Testis (tissue), 3 donors: ENCODE results near the gene EXD3. TPM values are rescaled to one million over a fixed set of nuclear protein-coding genes. Genes with fewer than 3 reads are reported as not detected.

ENCODE experiments used
- DNase-seq: peaks from one replicate; pipeline ENCODE4 v3.0.0-alpha.2; 2019
- H3K27ac ChIP-seq, 2 donors: fragments of 200-600 bp; sonication (generic); one replicate each; pipeline ENCODE4 v1.5.1; 2019
- H3K27me3 ChIP-seq: fragments of 200-600 bp; sonication (generic); one replicate; pipeline ENCODE4 v1.5.1; 2019
- H3K36me3 ChIP-seq: fragments of 200-600 bp; sonication (generic); one replicate; pipeline ENCODE4 v1.5.1; 2017; ENCODE audit warnings: low read depth; ENCODE audit errors: missing control alignments
- H3K4me1 ChIP-seq: fragments of 200-600 bp; sonication (generic); one replicate; pipeline ENCODE4 v1.5.1; 2019
- H3K4me3 ChIP-seq, 2 donors: fragments of 200-600 bp; sonication (generic); one replicate each; pipeline ENCODE4 v1.5.1; 2017 to 2019
- H3K9me3 ChIP-seq: fragments of 200-600 bp; sonication (generic); one replicate; pipeline ENCODE4 v1.5.1; 2017
- POLR2A ChIP-seq: fragments of 450-650 bp; IDR thresholded peaks from one replicate; pipeline ENCODE4 v1.6.1; 2017; ENCODE audit warnings: antibody characterized with exemption, mild to moderate bottlenecking, moderate library complexity
- WGBS, 2 donors: methylation state at CpG; one replicate each; pipeline ENCODE4 v1.1.5; 2018; 5-methylcytosine and 5-hydroxymethylcytosine counted together
- intact Hi-C: fragments of 100-400 bp; cut with DNase I; formaldehyde crosslinking; loops from one replicate; pipeline ENCODE4 v1.15.1; 2023; ENCODE audit warnings: low total_unique reads
- polyA plus RNA-seq: library from polyadenylated mRNA; stranded (reverse); fragments of 350-450 nt; fragmentation: Illumina TruSeq; extraction: RNeasy Lipid Tissue Mini Kit (QIAGEN cat#74804); gene quantifications from one replicate; pipeline ENCODE4 v1.2.3, GENCODE V29; 2014; ENCODE audit warnings: low read depth, low replicate concordance; ENCODE audit not compliant: insufficient read depth
- total RNA-seq, 2 donors: library from RNA; depleted of rRNA; stranded (reverse); fragments of >200 nt; gene quantifications; one replicate each; pipeline ENCODE4 v1.2.3, GENCODE V29; 2016
- TF ChIP-seq, protein P1 (sequence below), 3 experiments: fragments of 450-650 bp in 2 of 3; fragments of 200-600 bp in 1 of 3; sonication (generic) in 1 of 3; IDR thresholded peaks; one replicate each; pipeline ENCODE4 v1.5.1; 2016 to 2019; ENCODE audit warnings: antibody characterized with exemption in 3 of 3, mild to moderate bottlenecking in 2 of 3, moderate library complexity in 1 of 3

Gene EXD3
- total and polyA plus RNA-seq, 3 donors from 2014 or later, result 8.9 to 24.5 (median 15.5) TPM

DNA sequence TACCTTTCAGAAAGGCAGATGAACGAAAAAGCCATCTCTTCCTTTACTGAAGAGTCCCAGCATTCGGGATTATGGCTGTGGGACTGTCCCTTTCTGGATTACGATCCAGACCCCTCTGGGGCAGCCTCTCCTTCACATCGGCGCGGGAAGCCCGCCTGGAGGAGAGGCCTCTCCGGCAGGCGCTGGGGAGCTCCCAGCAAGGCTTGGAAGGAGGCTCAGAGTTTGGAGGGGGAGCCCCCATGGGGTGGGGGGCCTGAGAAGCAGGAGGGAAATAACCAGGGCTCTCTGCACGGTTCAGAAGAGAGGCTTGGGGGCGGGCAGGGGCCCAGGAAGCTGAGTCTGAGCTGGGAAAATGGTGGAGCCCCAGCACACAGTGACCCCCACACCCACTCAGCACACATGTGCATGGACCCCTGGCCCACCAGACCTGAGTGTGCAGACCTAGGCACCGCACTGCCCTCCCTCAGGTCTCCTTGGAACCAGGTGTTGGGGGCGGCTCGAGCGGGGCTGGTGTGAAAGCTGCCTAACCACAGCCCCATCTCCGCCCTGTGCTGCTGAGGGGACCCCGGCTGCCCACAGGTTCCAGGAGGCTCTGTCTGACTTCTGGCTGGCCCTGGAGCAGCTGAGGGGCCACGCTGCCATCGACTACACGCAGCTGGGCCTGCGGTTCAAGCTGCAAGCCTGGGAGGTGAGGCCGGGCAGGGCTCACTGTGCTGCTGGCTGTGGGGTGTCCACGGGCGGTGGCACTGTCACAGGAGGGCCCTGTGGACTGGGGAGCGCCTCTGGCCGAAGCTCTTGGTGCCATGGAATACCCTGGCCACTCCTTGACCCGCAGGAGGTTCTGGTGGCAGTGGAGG lies 4.7 kb upstream of the EXD3 start:
- intact Hi-C loops, result no loop called here
- 85% methylated on average over 9 to 27 of the region's 27 CpGs for WGBS, 2 donors

DNA sequence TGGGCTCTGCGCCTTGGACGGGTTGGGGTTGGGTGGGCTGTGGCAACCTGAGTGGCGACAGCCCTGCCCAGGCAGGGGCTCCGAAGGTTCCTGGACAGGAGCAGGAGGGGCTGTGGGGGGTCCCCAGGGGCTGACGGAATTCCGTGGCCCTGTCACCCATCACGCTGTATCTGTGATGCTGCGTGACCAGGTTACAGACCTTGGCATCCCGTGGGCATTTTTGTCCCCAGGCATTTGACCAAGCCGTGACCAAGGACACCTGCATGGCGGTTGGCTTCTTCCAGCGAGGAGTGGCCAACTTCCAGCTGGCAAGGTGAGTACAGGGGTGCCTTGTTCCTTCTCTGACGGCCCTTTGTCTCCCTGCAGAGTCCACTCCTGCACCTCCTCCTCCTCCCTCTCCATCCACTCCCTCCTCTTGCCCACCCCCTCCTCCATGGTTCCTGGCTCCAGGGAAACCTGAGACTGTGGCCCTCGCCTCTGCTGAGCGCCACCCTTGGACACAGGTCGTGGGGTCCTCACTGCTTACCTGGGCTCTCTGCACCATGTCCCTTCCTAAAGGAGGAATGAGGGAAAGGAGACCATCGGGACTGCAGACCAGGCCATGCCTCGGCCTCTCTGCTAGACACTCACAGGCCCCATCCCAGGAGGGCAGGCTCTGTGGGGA lies 3.2 kb upstream of the EXD3 start:
- TF ChIP-seq POLR2A, result no peak
- TF ChIP-seq, protein P1, sequence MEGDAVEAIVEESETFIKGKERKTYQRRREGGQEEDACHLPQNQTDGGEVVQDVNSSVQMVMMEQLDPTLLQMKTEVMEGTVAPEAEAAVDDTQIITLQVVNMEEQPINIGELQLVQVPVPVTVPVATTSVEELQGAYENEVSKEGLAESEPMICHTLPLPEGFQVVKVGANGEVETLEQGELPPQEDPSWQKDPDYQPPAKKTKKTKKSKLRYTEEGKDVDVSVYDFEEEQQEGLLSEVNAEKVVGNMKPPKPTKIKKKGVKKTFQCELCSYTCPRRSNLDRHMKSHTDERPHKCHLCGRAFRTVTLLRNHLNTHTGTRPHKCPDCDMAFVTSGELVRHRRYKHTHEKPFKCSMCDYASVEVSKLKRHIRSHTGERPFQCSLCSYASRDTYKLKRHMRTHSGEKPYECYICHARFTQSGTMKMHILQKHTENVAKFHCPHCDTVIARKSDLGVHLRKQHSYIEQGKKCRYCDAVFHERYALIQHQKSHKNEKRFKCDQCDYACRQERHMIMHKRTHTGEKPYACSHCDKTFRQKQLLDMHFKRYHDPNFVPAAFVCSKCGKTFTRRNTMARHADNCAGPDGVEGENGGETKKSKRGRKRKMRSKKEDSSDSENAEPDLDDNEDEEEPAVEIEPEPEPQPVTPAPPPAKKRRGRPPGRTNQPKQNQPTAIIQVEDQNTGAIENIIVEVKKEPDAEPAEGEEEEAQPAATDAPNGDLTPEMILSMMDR (IDR thresholded peaks at IDR 0.05), result no peak
- Histone ChIP-seq H3K27me3 (no peaks in the 10 kb centered on the region), H3K36me3 (no peaks in the 10 kb centered on the region), H3K9me3 (no peaks in the 10 kb centered on the region), H3K4me1 (peaks cover 4% of the 10 kb centered on the region), H3K27ac (no peak overlapping the region), H3K4me3 (no peak overlapping the region)
- no peak for DNase-seq
- intact Hi-C loops, result no loop called here
- 64 to 85% methylated on average over 9 to 18 of the region's 18 CpGs for WGBS, 2 donors

More for the DNA sequence above, 4.7 kb upstream of the EXD3 start:
- Histone ChIP-seq H3K4me1 (no peaks in the 10 kb centered on the region), H3K9me3 (no peaks in the 10 kb centered on the region), H3K27me3 (no peaks in the 10 kb centered on the region), H3K27ac (no peak overlapping the region), H3K4me3 (no peak overlapping the region), H3K36me3 (no peaks in the 10 kb centered on the region)
- no peak for DNase-seq
- TF ChIP-seq, protein P1 (IDR thresholded peaks at IDR 0.05), result no peak
- TF ChIP-seq POLR2A, result no peak

DNA sequence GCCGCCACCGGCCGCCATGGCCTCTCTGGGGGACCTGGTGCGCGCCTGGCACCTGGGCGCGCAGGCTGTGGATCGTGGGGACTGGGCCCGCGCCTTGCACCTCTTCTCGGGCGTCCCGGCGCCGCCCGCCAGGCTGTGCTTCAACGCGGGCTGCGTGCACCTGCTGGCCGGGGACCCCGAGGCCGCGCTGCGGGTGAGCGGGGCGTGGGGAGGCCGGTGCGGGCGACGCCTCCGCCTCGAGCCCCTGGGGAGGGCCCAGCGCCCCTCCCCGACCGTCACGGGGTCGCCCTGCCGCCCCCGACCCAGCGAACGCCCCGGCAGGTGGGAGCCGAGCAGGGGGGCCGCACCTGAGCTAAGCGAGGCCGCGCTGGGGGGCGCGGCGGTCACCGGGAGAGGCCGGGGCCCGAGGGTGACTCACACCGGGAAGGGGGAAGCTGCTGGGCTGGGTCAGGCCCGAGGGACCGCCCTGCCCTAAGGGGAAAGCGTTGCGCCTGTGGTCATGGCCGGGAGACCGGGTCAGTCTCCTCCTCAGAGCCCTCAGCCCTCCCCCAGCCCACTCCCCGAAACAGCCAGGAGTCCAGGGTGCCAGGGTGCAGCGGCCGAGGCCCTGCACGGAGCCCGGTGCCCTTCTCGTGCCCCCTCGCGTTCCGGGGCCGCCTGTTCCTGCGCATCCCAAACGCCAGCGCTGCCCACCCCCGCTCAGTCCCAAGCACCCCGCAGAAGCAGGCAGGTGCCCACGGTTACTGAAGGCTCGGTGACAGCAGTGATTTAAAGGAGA lies 741 bp upstream of the EXD3 start:
- H3K4me3 ChIP-seq, result peak overlapping the region; percentile 88 to 93
- 7 to 8% methylated on average over 8 to 60 of the region's 77 CpGs for WGBS, 2 donors
- no peaks in the 10 kb centered on the region for H3K36me3 ChIP-seq
- peak overlapping the region; percentile 57 to 64 for H3K27ac ChIP-seq
- H3K9me3 ChIP-seq, result no peaks in the 10 kb centered on the region
- no peak for DNase-seq
- TF ChIP-seq, protein P1 (IDR thresholded peaks at IDR 0.05), result no peak
- TF ChIP-seq POLR2A, result no peak
- peaks cover 4% of the 10 kb centered on the region for H3K4me1 ChIP-seq
- H3K27me3 ChIP-seq, result no peaks in the 10 kb centered on the region
- intact Hi-C loops, result no loop called here

- intact Hi-C loops, result no loop called here
- Histone ChIP-seq H3K4me1 (peaks cover 4% of the 10 kb centered on the region), H3K9me3 (no peaks in the 10 kb centered on the region), H3K27ac (peak overlapping the region; percentile 68 to 82), H3K4me3 (peak overlapping the region; percentile 88 to 93), H3K27me3 (no peaks in the 10 kb centered on the region), H3K36me3 (no peaks in the 10 kb centered on the region)
- no peak for DNase-seq
- WGBS, 2 donors, result 2 to 3% methylated on average over 11 of the region's 11 CpGs
- TF ChIP-seq, protein P1 (IDR thresholded peaks at IDR 0.05), result no peak
- no peak for TF ChIP-seq POLR2A
Observed at GRCh38 chr9:137421838-137422603, 941 bp downstream of the EXD3 start.
